Measurements from ENCODE around the gene SAMD4B.

DNA sequence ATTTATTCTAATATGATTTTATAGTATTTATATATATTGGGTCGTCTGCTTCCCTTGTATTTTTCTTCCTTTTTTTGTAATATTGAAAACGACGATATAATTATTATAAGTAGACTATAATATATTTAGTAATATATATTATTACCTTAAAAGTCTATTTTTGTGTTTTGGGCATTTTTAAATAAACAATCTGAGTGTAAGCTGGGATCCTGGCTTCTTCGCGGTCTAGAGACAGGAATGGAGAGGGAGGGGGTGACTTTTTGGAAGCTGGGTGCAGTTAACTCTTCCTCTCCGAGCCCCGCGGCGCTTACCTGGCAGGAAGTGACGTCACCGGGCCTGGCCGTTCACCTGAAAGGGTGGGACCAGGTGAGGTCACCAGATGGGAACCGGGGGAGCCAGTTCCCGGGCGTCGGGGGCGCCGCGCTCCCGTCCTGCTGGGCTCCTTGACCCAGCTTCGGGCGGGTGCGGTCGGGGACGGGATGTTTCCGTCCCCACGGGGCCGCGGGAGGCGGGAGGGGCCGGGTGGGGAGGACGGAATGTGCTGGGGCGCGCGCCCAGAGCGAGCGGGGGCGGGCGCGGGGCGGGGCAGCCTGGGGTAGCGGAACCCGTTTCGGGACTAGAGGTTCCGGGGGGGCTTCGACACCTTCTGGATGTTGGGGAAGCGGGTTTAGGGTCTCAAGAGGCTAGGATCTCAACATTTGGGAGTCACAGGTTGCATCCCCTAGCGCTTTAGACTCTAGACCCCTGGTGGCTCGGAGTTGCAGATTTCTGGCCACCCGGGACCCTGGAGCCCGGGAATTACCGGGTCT lies 67.2 kb downstream of the SAMD4B start:
- TF ChIP-seq, protein P1, sequence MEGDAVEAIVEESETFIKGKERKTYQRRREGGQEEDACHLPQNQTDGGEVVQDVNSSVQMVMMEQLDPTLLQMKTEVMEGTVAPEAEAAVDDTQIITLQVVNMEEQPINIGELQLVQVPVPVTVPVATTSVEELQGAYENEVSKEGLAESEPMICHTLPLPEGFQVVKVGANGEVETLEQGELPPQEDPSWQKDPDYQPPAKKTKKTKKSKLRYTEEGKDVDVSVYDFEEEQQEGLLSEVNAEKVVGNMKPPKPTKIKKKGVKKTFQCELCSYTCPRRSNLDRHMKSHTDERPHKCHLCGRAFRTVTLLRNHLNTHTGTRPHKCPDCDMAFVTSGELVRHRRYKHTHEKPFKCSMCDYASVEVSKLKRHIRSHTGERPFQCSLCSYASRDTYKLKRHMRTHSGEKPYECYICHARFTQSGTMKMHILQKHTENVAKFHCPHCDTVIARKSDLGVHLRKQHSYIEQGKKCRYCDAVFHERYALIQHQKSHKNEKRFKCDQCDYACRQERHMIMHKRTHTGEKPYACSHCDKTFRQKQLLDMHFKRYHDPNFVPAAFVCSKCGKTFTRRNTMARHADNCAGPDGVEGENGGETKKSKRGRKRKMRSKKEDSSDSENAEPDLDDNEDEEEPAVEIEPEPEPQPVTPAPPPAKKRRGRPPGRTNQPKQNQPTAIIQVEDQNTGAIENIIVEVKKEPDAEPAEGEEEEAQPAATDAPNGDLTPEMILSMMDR (IDR thresholded peaks at IDR 0.05; ENCODE audit: poor library complexity) = no peak
- TF ChIP-seq EZH2 (IDR thresholded peaks at IDR 0.05; ENCODE audit: borderline replicate concordance) (no peak), EZH2phosphoT487 (IDR thresholded peaks at IDR 0.05; ENCODE audit: low read depth, severe bottlenecking, unreplicated experiment) (peak; percentile 70)

All from hepatocyte (in vitro differentiated cells).